Measurements from ENCODE around the gene NTRK1. TPM values are rescaled to one million over a fixed set of nuclear protein-coding genes. Genes with fewer than 3 reads are reported as not detected.

NTRK1 gene
- total and polyA plus RNA-seq, 8 donors, result 0.20 to 1.1 (median 0.49) TPM

DNA sequence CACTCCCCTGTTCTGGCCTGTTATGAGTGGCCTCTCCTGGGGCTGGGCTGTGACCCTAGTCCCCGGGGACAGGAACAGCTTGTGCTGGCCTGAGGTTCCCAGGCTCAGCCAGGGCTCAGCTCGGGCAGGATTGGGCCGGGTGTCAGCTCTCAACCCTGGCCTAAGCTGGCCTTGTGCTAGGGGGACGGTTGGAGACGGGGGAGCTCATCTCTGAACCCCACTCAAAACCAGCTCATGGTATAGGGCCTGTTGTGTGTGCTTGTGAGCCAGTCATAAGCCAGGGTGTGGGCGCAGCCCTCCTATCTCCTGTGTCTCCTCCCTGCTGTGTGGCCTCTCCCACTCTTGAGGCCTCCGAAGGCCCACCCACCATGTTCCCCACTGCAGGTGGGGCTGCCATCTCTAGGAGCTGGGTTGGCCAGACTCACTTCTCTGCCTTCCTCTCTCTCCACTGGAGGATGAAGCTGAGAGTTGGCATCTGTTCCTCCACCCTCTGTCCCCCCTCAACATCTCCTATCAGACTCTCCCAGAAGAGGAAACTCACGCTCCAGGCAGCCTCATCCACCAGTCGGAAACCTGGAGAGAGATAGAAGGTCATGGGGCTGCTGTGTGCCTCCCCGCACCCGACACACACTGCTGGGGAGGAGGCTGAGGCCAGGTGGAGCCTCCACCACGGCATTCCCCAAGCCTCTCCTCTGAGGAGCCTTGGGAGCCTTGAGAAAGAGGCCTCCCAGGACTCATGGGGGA, 34.2 kb downstream of the NTRK1 start:
- ATAC-seq (no peak), DNase-seq (peak in 2 of 6 donors; percentile 28 to 32), FAIRE-seq (no peak)
- TF ChIP-seq CTCF (IDR thresholded peaks at IDR 0.05), result no peak
- WGBS, 2 donors, result 70 to 72% methylated on average over 12 of the region's 12 CpGs
- peaks cover 0 to 3% (median 0%) of the 10 kb centered on the region in 4 donors for H3K27me3 ChIP-seq
- peak overlapping the region in 1 of 4 donors; percentile 30 for H3K4me3 ChIP-seq
- H3K36me3 ChIP-seq, result no peaks in the 10 kb centered on the region
- H3K27ac ChIP-seq, result no peak overlapping the region
- no peaks in the 10 kb centered on the region for H3K4me1 ChIP-seq
- intact Hi-C loops (cut with DNase I), result no loop called here
- H3K9me3 ChIP-seq, result no peaks in the 10 kb centered on the region

GRCh38 chr1:156895455-156895812, 34.8 kb downstream of the NTRK1 start:
- 69 to 71% methylated on average over 4 of the region's 4 CpGs for WGBS, 2 donors
- H3K27me3 ChIP-seq, result peaks cover 0 to 3% (median 0%) of the 10 kb centered on the region in 4 donors
- no peak overlapping the region for H3K4me3 ChIP-seq
- no peak for DNase-seq
- no peaks in the 10 kb centered on the region for H3K4me1 ChIP-seq
- no peaks in the 10 kb centered on the region for H3K9me3 ChIP-seq
- H3K27ac ChIP-seq, result no peak overlapping the region
- no peaks in the 10 kb centered on the region for H3K36me3 ChIP-seq
- no peak for TF ChIP-seq CTCF (IDR thresholded peaks at IDR 0.05)
- no peak for FAIRE-seq
- no peak for ATAC-seq
- intact Hi-C loops (cut with DNase I), result no loop called here

DNA sequence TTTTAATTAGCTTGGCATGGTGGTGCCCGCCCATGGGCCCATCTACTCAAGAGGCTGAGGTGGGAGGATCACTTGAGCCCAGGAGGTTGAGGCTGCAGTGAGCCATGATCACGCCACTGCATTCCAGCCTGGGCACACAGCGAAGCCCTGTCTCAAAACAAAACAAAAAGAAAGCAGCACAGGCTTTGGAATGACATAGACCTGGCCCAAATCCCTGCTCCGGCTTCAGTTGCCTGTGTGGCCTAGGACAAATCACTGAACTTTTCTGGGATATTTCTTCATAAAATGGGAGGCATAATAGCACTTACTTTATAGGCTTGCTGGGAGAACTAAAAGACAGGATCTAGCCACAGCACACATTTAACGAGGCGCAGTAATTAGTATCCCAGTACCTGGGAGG, 35.3 kb downstream of the NTRK1 start:
- no peaks in the 10 kb centered on the region for H3K4me1 ChIP-seq
- DNase-seq (no peak), ATAC-seq (no peak), FAIRE-seq (no peak)
- intact Hi-C loops (cut with DNase I), result no loop called here
- no peak overlapping the region for H3K27ac ChIP-seq
- TF ChIP-seq CTCF (IDR thresholded peaks at IDR 0.05), result no peak
- no peak overlapping the region for H3K4me3 ChIP-seq
- no peaks in the 10 kb centered on the region for H3K36me3 ChIP-seq
- peaks cover 0 to 3% (median 0%) of the 10 kb centered on the region in 4 donors for H3K27me3 ChIP-seq
- H3K9me3 ChIP-seq, result no peaks in the 10 kb centered on the region
- WGBS, 2 donors, result 86 to 93% methylated on average over 6 of the region's 6 CpGs

DNA sequence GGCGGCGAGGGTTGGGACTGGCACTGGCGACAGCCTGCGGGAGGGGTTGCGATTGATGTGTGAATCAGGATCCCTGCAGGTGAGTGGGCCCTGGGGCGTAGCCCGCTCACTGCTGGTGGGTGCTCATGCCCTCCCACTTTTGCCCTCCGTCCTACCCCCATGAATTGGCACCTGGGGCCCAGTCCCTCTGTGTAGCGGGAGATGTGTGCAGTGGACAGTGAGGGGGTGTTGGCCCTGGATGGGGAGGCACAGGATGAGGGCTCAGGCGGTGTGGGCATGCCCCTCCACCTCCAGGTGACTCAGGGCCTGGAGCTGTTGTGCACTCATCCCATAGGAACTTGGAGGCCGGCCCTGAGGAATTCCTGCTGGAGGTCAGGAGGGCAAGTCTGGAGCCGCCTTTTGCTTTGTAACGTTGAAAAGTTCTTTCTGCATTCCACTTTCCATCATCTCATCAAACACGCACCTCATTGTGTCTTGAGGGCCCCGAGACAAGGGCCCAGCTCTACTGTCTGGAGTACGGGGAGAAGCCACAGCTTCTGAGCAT, 35.9 kb downstream of the NTRK1 start:
- Histone ChIP-seq H3K9me3 (no peaks in the 10 kb centered on the region), H3K36me3 (no peaks in the 10 kb centered on the region), H3K27ac (no peak overlapping the region), H3K4me1 (no peaks in the 10 kb centered on the region), H3K4me3 (no peak overlapping the region), H3K27me3 (peaks cover 0 to 3% (median 0%) of the 10 kb centered on the region in 4 donors)
- 75 to 85% methylated on average over 16 of the region's 16 CpGs for WGBS, 2 donors
- intact Hi-C loops (cut with DNase I), result no loop called here
- FAIRE-seq (no peak), ATAC-seq (no peak), DNase-seq (peak in 1 of 6 donors; percentile 47)
- no peak for TF ChIP-seq CTCF (IDR thresholded peaks at IDR 0.05)

Measured in pancreas (tissue), 10 donors.